ENCODE results near the gene POU2F2.

- TF ChIP-seq EZH2 (IDR thresholded peaks at IDR 0.05), result no peak
- no peak for TF ChIP-seq POLR2AphosphoS5 (IDR thresholded peaks at IDR 0.05; ENCODE audit: borderline replicate concordance, low read depth, low read length)
Observed at GRCh38 chr19:42132030-42132628, at the start of gene POU2F2.
